ENCODE results near the gene PCDHB11. TPM values are rescaled to one million over a fixed set of nuclear protein-coding genes. Genes with fewer than 3 reads are reported as not detected.

The PCDHB11 gene
- polyA plus RNA-seq, 1 experiment = 0.25 TPM

Other genes with a start within 250 kb of the PCDHB11 start
- not detected in 2 replicates for gene PCDHAC2, start 233.2 kb upstream of the PCDHB11 start, polyA plus RNA-seq (2011; rRNA removed)
- gene PCDHB1, start 148.3 kb upstream of the PCDHB11 start, polyA plus RNA-seq (2011; rRNA removed) = not detected in 2 replicates
- 0.86 and 1.1 TPM in 2 replicates for gene PCDHB2, start 105.0 kb upstream of the PCDHB11 start, polyA plus RNA-seq (2011; rRNA removed)
- 0.12 and 0.15 TPM in 2 replicates for gene PCDHB3, start 99.2 kb upstream of the PCDHB11 start, polyA plus RNA-seq (2011; rRNA removed)
- gene PCDHB4, start 77.8 kb upstream of the PCDHB11 start, polyA plus RNA-seq (2011; rRNA removed) = 0.04 and 0.06 TPM in 2 replicates
- gene PCDHB5, start 64.4 kb upstream of the PCDHB11 start, polyA plus RNA-seq (2011; rRNA removed) = 0.68 and 0.72 TPM in 2 replicates
- 0.21 TPM in 2 replicates for gene PCDHB6, start 49.6 kb upstream of the PCDHB11 start, polyA plus RNA-seq (2011; rRNA removed)
- 0.61 and 0.62 TPM in 2 replicates for gene PCDHB7, start 27.0 kb upstream of the PCDHB11 start, polyA plus RNA-seq (2011; rRNA removed)
- 0.20 and 0.25 TPM in 2 replicates for gene PCDHB8, start 21.8 kb upstream of the PCDHB11 start, polyA plus RNA-seq (2011; rRNA removed)
- gene PCDHB16, start 17.2 kb upstream of the PCDHB11 start, polyA plus RNA-seq (2011; rRNA removed) = 0.45 and 0.66 TPM in 2 replicates
- gene PCDHB9, start 12.5 kb upstream of the PCDHB11 start, polyA plus RNA-seq (2011; rRNA removed) = 0.22 and 0.45 TPM in 2 replicates
- gene PCDHB10, start 7.3 kb upstream of the PCDHB11 start, polyA plus RNA-seq (2011; rRNA removed) = 0.45 and 0.74 TPM in 2 replicates
- gene PCDHB12, start 9.1 kb downstream of the PCDHB11 start, polyA plus RNA-seq (2011; rRNA removed) = 0.32 and 0.40 TPM in 2 replicates
- gene PCDHB13, start 14.3 kb downstream of the PCDHB11 start, polyA plus RNA-seq (2011; rRNA removed) = 0.60 and 0.73 TPM in 2 replicates
- 0.98 and 1.1 TPM in 2 replicates for gene PCDHB14, start 23.7 kb downstream of the PCDHB11 start, polyA plus RNA-seq (2011; rRNA removed)
- gene PCDHB15, start 45.8 kb downstream of the PCDHB11 start, polyA plus RNA-seq (2011; rRNA removed) = 0.88 and 0.93 TPM in 2 replicates
- gene SLC25A2, start 104.4 kb downstream of the PCDHB11 start, polyA plus RNA-seq (2011; rRNA removed) = not detected in 2 replicates
- 60.3 and 71.0 TPM in 2 replicates for gene TAF7, start 121.2 kb downstream of the PCDHB11 start, polyA plus RNA-seq (2011; rRNA removed)
- gene PCDHGA1, start 130.9 kb downstream of the PCDHB11 start, polyA plus RNA-seq (2011; rRNA removed) = 1.9 and 2.2 TPM in 2 replicates
- 6.1 and 6.3 TPM in 2 replicates for gene PCDHGA2, start 139.1 kb downstream of the PCDHB11 start, polyA plus RNA-seq (2011; rRNA removed)
- 0.92 and 1.2 TPM in 2 replicates for gene PCDHGA3, start 144.2 kb downstream of the PCDHB11 start, polyA plus RNA-seq (2011; rRNA removed)
- 3.2 TPM in 2 replicates for gene PCDHGB1, start 150.5 kb downstream of the PCDHB11 start, polyA plus RNA-seq (2011; rRNA removed)
- 6.3 and 7.6 TPM in 2 replicates for gene PCDHGA4, start 155.4 kb downstream of the PCDHB11 start, polyA plus RNA-seq (2011; rRNA removed)
- gene PCDHGB2, start 160.4 kb downstream of the PCDHB11 start, polyA plus RNA-seq (2011; rRNA removed) = 4.6 and 4.8 TPM in 2 replicates
- gene PCDHGA5, start 164.5 kb downstream of the PCDHB11 start, polyA plus RNA-seq (2011; rRNA removed) = 1.4 and 1.8 TPM in 2 replicates
- 3.6 and 4.3 TPM in 2 replicates for gene PCDHGB3, start 170.6 kb downstream of the PCDHB11 start, polyA plus RNA-seq (2011; rRNA removed)
- gene PCDHGA6, start 174.3 kb downstream of the PCDHB11 start, polyA plus RNA-seq (2011; rRNA removed) = 4.7 and 4.8 TPM in 2 replicates
- gene PCDHGA7, start 183.1 kb downstream of the PCDHB11 start, polyA plus RNA-seq (2011; rRNA removed) = 2.7 TPM in 2 replicates
- gene PCDHGB4, start 188.1 kb downstream of the PCDHB11 start, polyA plus RNA-seq (2011; rRNA removed) = 10.3 and 10.9 TPM in 2 replicates
- 0.93 and 1.1 TPM in 2 replicates for gene PCDHGA8, start 193.0 kb downstream of the PCDHB11 start, polyA plus RNA-seq (2011; rRNA removed)
- 12.5 TPM in 2 replicates for gene PCDHGB5, start 198.3 kb downstream of the PCDHB11 start, polyA plus RNA-seq (2011; rRNA removed)
- gene PCDHGA9, start 203.2 kb downstream of the PCDHB11 start, polyA plus RNA-seq (2011; rRNA removed) = 6.4 and 8.0 TPM in 2 replicates
- 3.3 and 3.8 TPM in 2 replicates for gene PCDHGB6, start 208.4 kb downstream of the PCDHB11 start, polyA plus RNA-seq (2011; rRNA removed)
- gene PCDHGA10, start 213.4 kb downstream of the PCDHB11 start, polyA plus RNA-seq (2011; rRNA removed) = 9.2 and 11.7 TPM in 2 replicates
- 16.2 and 17.0 TPM in 2 replicates for gene PCDHGB7, start 218.1 kb downstream of the PCDHB11 start, polyA plus RNA-seq (2011; rRNA removed)
- 7.5 and 7.7 TPM in 2 replicates for gene PCDHGA11, start 221.4 kb downstream of the PCDHB11 start, polyA plus RNA-seq (2011; rRNA removed)
- gene PCDHGA12, start 230.9 kb downstream of the PCDHB11 start, polyA plus RNA-seq (2011; rRNA removed) = 3.4 and 4.3 TPM in 2 replicates

Data from AG04450 (cell line).